H1 (cell line): Measurements from ENCODE around the gene LRRC56. TPM values are rescaled to one million over a fixed set of nuclear protein-coding genes. Genes with fewer than 3 reads are reported as not detected.

ENCODE experiments used
- CTCF ChIA-PET: fragments of 300-600 bp; sonication (Branson Sonifier 250); formaldehyde crosslinking; loops from one replicate; lab custom pipeline; 2021; ENCODE audit not compliant: partially characterized antibody; lab: Charles Lee
- POLR2A ChIA-PET: fragments of 300-600 bp; sonication (Branson Sonifier 250); formaldehyde crosslinking; loops from one replicate; lab custom pipeline; 2021; ENCODE audit warnings: inconsistent platforms; ENCODE audit not compliant: partially characterized antibody; lab: Charles Lee
- DNase-seq, 2 experiments: peaks; one replicate each; pipeline versions ENCODE4 v3.0.0 to v3.0.0-alpha.2; 2010 to 2022; ENCODE audit warnings: low spot score in 2 of 2, low read depth in 1 of 2, mixed read lengths in 1 of 2
- FAIRE-seq: peaks from 2 replicates; lab custom pipeline; 2011; peaks lifted over from hg19 to GRCh38; lab: Jason Lieb, UNC
- H2AFZ ChIP-seq: 2 replicates; pipeline ENCODE4 v1.8.1; 2012; ENCODE audit warnings: low read length, inconsistent platforms
- H2AK5ac ChIP-seq: 2 replicates; pipeline ENCODE4 v1.6.1; 2013; ENCODE audit warnings: low read depth, low read length
- H2BK120ac ChIP-seq: replicated peaks from 2 replicates; pipeline ENCODE3; 2013; ENCODE audit warnings: low read depth, low read length, inconsistent platforms
- H2BK12ac ChIP-seq: 2 replicates; pipeline ENCODE4 v1.6.1; 2013; ENCODE audit warnings: low read depth, low read length
- H2BK15ac ChIP-seq: 2 replicates; pipeline ENCODE4 v1.6.1; 2013; ENCODE audit warnings: low read length
- H2BK20ac ChIP-seq: 2 replicates; pipeline ENCODE4 v1.6.1; 2013; ENCODE audit warnings: low read length
- H2BK5ac ChIP-seq: 2 replicates; pipeline ENCODE4 v1.6.1; 2013; ENCODE audit warnings: low read depth, low read length
- H3K14ac ChIP-seq: 2 replicates; pipeline ENCODE4 v1.6.1; 2013; ENCODE audit warnings: inconsistent platforms; ENCODE audit not compliant: insufficient read length
- H3K18ac ChIP-seq: 2 replicates; pipeline ENCODE4 v1.6.1; 2013; ENCODE audit warnings: low read length; ENCODE audit errors: extremely low read depth
- H3K23ac ChIP-seq: 2 replicates; pipeline ENCODE4 v1.6.1; 2013; ENCODE audit warnings: inconsistent platforms; ENCODE audit not compliant: insufficient read length
- H3K23me2 ChIP-seq: 2 replicates; pipeline ENCODE4 v1.6.1; 2013; ENCODE audit warnings: low read depth, low read length
- H3K27ac ChIP-seq: 2 replicates; pipeline ENCODE4 v1.6.1; 2011; ENCODE audit warnings: low read depth, low read length, inconsistent platforms
- H3K27me3 ChIP-seq, 4 experiments: replicated peaks in 1 of 4; 1 replicate in 1 of 4; 2 replicates in 3 of 4; pipeline versions ENCODE4 v1.6.1 to v1.8.1; 2011 to 2013; ENCODE audit warnings: low read length in 3 of 4, mild to moderate bottlenecking in 3 of 4, inconsistent platforms in 2 of 4, mixed read lengths in 2 of 4, moderate library complexity in 1 of 4; ENCODE audit not compliant: control insufficient read depth in 3 of 4, insufficient read depth in 3 of 4; ENCODE audit errors: extremely low read depth in 1 of 4
- H3K36me3 ChIP-seq, 4 experiments: 2 replicates each; pipeline versions ENCODE4 v1.6.1 to v1.8.1; 2011 to 2013; ENCODE audit warnings: mild to moderate bottlenecking in 4 of 4, low read length in 3 of 4, moderate library complexity in 2 of 4, control low read depth in 1 of 4, inconsistent platforms in 1 of 4; ENCODE audit not compliant: insufficient read depth in 4 of 4, control insufficient read depth in 2 of 4
- H3K4ac ChIP-seq: replicated peaks from 2 replicates; pipeline ENCODE3; 2013; ENCODE audit warnings: low read length, low read depth, mixed read lengths, inconsistent platforms; ENCODE audit not compliant: insufficient read length
- H3K4me1 ChIP-seq, 4 experiments: replicated peaks in 1 of 4; 1 replicate in 1 of 4; 2 replicates in 3 of 4; pipeline versions ENCODE4 v1.6.1 to v1.8.1; 2011 to 2013; ENCODE audit warnings: low read length in 3 of 4, inconsistent platforms in 2 of 4, mixed read lengths in 1 of 4; ENCODE audit not compliant: insufficient read depth in 4 of 4, control insufficient read depth in 3 of 4
- H3K4me2 ChIP-seq, 2 experiments: 2 replicates each; pipeline versions ENCODE4 v1.6.1 to v1.8.1; 2011 to 2013; ENCODE audit warnings: low read depth in 2 of 2, low read length in 2 of 2, control low read depth in 1 of 2, inconsistent platforms in 1 of 2, mild to moderate bottlenecking in 1 of 2; ENCODE audit not compliant: insufficient read depth in 1 of 2
- H3K4me3 ChIP-seq, 4 experiments: fragments of 200-600, 300-600 bp in 1 of 4; sonication (generic), shearing (Covaris generic), sonication (Bioruptor Twin) in 1 of 4; 2 replicates each; pipeline versions ENCODE4 v1.5.1 to v1.8.1; 2011 to 2016; ENCODE audit warnings: low read length in 4 of 4, low read depth in 3 of 4, control low read depth in 2 of 4, inconsistent platforms in 2 of 4, mild to moderate bottlenecking in 2 of 4, mixed read lengths in 1 of 4, moderate library complexity in 1 of 4; ENCODE audit not compliant: insufficient read depth in 2 of 4; ENCODE audit errors: extremely low read depth in 1 of 4
- H3K56ac ChIP-seq: replicated peaks from 2 replicates; pipeline ENCODE3; 2013; ENCODE audit warnings: low read depth, mild to moderate bottlenecking, mixed read lengths, low read length, inconsistent platforms; ENCODE audit not compliant: insufficient read length
- H3K79me1 ChIP-seq: 2 replicates; pipeline ENCODE4 v1.6.1; 2013; ENCODE audit warnings: low read depth, low read length, control low read depth
- H3K79me2 ChIP-seq, 2 experiments: 2 replicates each; pipeline versions ENCODE4 v1.6.1 to v1.8.1; 2012 to 2013; ENCODE audit warnings: low read length in 2 of 2, mild to moderate bottlenecking in 2 of 2, inconsistent platforms in 1 of 2; ENCODE audit not compliant: insufficient read depth in 2 of 2, control insufficient read depth in 1 of 2
- H3K9ac ChIP-seq, 4 experiments: replicated peaks in 1 of 4; 1 replicate in 1 of 4; 2 replicates in 3 of 4; pipeline versions ENCODE4 v1.6.1 to v1.8.1; 2011 to 2013; ENCODE audit warnings: low read depth in 3 of 4, low read length in 3 of 4, control low read depth in 2 of 4, mild to moderate bottlenecking in 2 of 4, moderate library complexity in 2 of 4, inconsistent platforms in 1 of 4; ENCODE audit errors: extremely low read depth in 1 of 4
- H3K9me3 ChIP-seq, 2 experiments: 2 replicates each; pipeline versions ENCODE4 v1.6.1 to v1.8.1; 2012 to 2013; ENCODE audit warnings: mild to moderate bottlenecking in 2 of 2, moderate library complexity in 2 of 2, control low read depth in 1 of 2, inconsistent platforms in 1 of 2, low read depth in 1 of 2, low read length in 1 of 2, mixed read lengths in 1 of 2; ENCODE audit not compliant: insufficient read depth in 2 of 2
- H4K20me1 ChIP-seq, 2 experiments: replicated peaks in 1 of 2; 2 replicates each; pipeline versions ENCODE3 to v1.8.1; 2011 to 2013; ENCODE audit warnings: inconsistent platforms in 2 of 2, low read length in 2 of 2, mild to moderate bottlenecking in 1 of 2; ENCODE audit not compliant: insufficient read depth in 2 of 2, control insufficient read depth in 1 of 2
- H4K5ac ChIP-seq: 2 replicates; pipeline ENCODE4 v1.6.1; 2013; ENCODE audit warnings: low read length, low read depth, mixed read lengths, inconsistent platforms; ENCODE audit not compliant: insufficient read length
- H4K8ac ChIP-seq: 2 replicates; pipeline ENCODE4 v1.8.0; 2013; ENCODE audit warnings: mild to moderate bottlenecking, moderate library complexity, low read length, inconsistent platforms; ENCODE audit not compliant: insufficient read depth; ENCODE audit errors: extremely low read depth
- H4K91ac ChIP-seq: replicated peaks from 2 replicates; pipeline ENCODE3; 2013; ENCODE audit warnings: low read length, mixed read lengths, inconsistent platforms; ENCODE audit not compliant: insufficient read length
- ATF3 ChIP-seq: IDR thresholded peaks from 2 replicates; pipeline ENCODE4 v1.6.1; 2011; ENCODE audit warnings: low read depth, mild to moderate bottlenecking, low read length; ENCODE audit not compliant: insufficient read depth
- BRCA1 ChIP-seq: IDR thresholded peaks from 2 replicates; pipeline ENCODE4 v1.6.1; 2012; ENCODE audit warnings: low read depth, low read length, improper control_type of control experiment
- CBX5 ChIP-seq: fragments of 300-800, 300-1000 bp; sonication (generic); IDR thresholded peaks from 2 replicates; pipeline ENCODE4 v1.7.1; 2016; ENCODE audit warnings: antibody characterized with exemption, low read length, low read depth
- CREB1 ChIP-seq: IDR thresholded peaks from 2 replicates; pipeline ENCODE4 v1.6.1; 2012; ENCODE audit warnings: inconsistent platforms
- EGR1 ChIP-seq: IDR thresholded peaks from 2 replicates; pipeline ENCODE4 v1.6.1; 2011; ENCODE audit warnings: low read depth, low read length, borderline replicate concordance
- JUN ChIP-seq: IDR thresholded peaks from 2 replicates; pipeline ENCODE4 v1.6.1; 2011; ENCODE audit warnings: low read depth, mild to moderate bottlenecking, improper control_type of control experiment, low read length
- KDM1A ChIP-seq: fragments of 200-600, 300-600 bp; sonication (generic); IDR thresholded peaks from 2 replicates; pipeline ENCODE4 v1.7.1; 2016; ENCODE audit warnings: mild to moderate bottlenecking, low read length, borderline replicate concordance
- NRF1 ChIP-seq: IDR thresholded peaks from 2 replicates; pipeline ENCODE4 v1.6.1; 2011; ENCODE audit warnings: mild to moderate bottlenecking, low read depth, low read length, improper control_type of control experiment
- POLR2A ChIP-seq, 2 experiments: IDR thresholded peaks; 1 replicate in 1 of 2; 2 replicates in 1 of 2; pipeline ENCODE4 v1.6.1; 2011; ENCODE audit warnings: low read depth in 2 of 2, low read length in 2 of 2, mild to moderate bottlenecking in 2 of 2; ENCODE audit errors: control extremely low read depth in 1 of 2
- POU5F1 ChIP-seq: IDR thresholded peaks from 2 replicates; pipeline ENCODE4 v1.6.1; 2011; ENCODE audit warnings: low read depth, mild to moderate bottlenecking, low read length, moderate library complexity
- RBBP5 ChIP-seq: IDR thresholded peaks from 2 replicates; pipeline ENCODE4 v1.7.1; 2012; ENCODE audit warnings: low read depth, mild to moderate bottlenecking, inconsistent platforms, low read length, moderate library complexity, borderline replicate concordance
- SIRT6 ChIP-seq: IDR thresholded peaks from one replicate; pipeline ENCODE4 v1.7.1; 2012; ENCODE audit warnings: low read length, inconsistent platforms
- TCF12 ChIP-seq: IDR thresholded peaks from 2 replicates; pipeline ENCODE4 v1.6.1; 2011; ENCODE audit warnings: low read depth, mild to moderate bottlenecking, low read length
- WGBS, 2 experiments: shearing (Covaris generic) in 1 of 2; methylation state at CpG; one replicate each; pipeline versions ENCODE4 v1.1.6 to v1.1.7; 2013 to 2015; ENCODE audit warnings: low lambda C conversion rate in 2 of 2, mixed read lengths in 2 of 2, inconsistent platforms in 1 of 2, low coverage in 1 of 2, missing lambda C conversion rate in 1 of 2; ENCODE audit not compliant: insufficient replicate concordance in 2 of 2, insufficient coverage in 1 of 2, insufficient read length in 1 of 2; ENCODE audit errors: extremely low coverage in 1 of 2, missing lambda C conversion rate in 1 of 2; 5-methylcytosine and 5-hydroxymethylcytosine counted together
- polyA plus RNA-seq, 7 experiments: library from polyadenylated mRNA; depleted of rRNA in 3 of 7; stranded (reverse) in 5 of 7; unstranded in 2 of 7; fragments of >200 nt in 5 of 7; fragments of 200-250 nt in 2 of 7; gene quantifications; 1 replicate in 5 of 7; 2 replicates in 1 of 7; 4 replicates in 1 of 7; pipeline versions ENCODE4 v1.2.1 to v1.2.3, GENCODE V29; 2011 to 2013; ENCODE audit warnings: missing spikeins in 2 of 7, mixed read lengths in 2 of 7
- total RNA-seq: library from RNA; stranded (reverse); fragmentation: NEBNext Ultra II Directional; extraction: Animal tissue kit (Norgen Biotek cat#: 25700); gene quantifications from 2 replicates; pipeline ENCODE4 v1.2.1, GENCODE V29; 2021
- TF ChIP-seq, protein P1 (sequence below): IDR thresholded peaks from 2 replicates; pipeline ENCODE4 v1.6.1; 2012; ENCODE audit warnings: inconsistent platforms

The LRRC56 gene
- total and polyA plus RNA-seq, 2 of the 8 experiments (the other 6 are each of a cell fraction or from before 2014, with no cell fraction given) = 0.94 to 1.9 TPM

- Histone ChIP-seq H3K4me3 (no peak overlapping the region), H3K4ac (no peak overlapping the region), H2AK5ac (no peak overlapping the region), H3K4me2 (no peak overlapping the region), H2BK20ac (no peak overlapping the region), H3K4me1 (no peaks in the 10 kb centered on the region), H2BK5ac (no peak overlapping the region), H2AFZ (no peak overlapping the region), H4K5ac (no peak overlapping the region), H3K18ac (no peak overlapping the region), H4K8ac (no peak overlapping the region), H3K36me3 (peaks cover 2 to 20% (median 5%) of the 10 kb centered on the region in 4 experiments; a peak in 4 of 8 replicates), H4K20me1 (peaks cover 3 to 9% of the 10 kb centered on the region in 2 experiments), H3K79me2 (no peaks in the 10 kb centered on the region; a peak in 1 of 4 replicates), H3K23ac (no peak overlapping the region), H3K56ac (no peak overlapping the region), H3K79me1 (peaks cover 4% of the 10 kb centered on the region; the same call in 1 of the 2 replicates), H3K9me3 (no peaks in the 10 kb centered on the region), H3K27ac (no peak overlapping the region), H3K23me2 (no peaks in the 10 kb centered on the region), H4K91ac (no peak overlapping the region), H2BK15ac (no peak overlapping the region), H2BK12ac (no peak overlapping the region), H3K14ac (no peak overlapping the region), H3K27me3 (no peaks in the 10 kb centered on the region), H2BK120ac (no peak overlapping the region), H3K9ac (no peak overlapping the region)
- POLR2A ChIA-PET = interaction anchor here (1.0 to 1.1 kb wide), 3 partner anchors 9 to 18 kb away, joined by 3 to 6 read pairs (median 3); no protein-coding TSS in a partner anchor
- CTCF ChIA-PET = interaction anchor here (0.9 kb wide), 2 partner anchors 18 to 76 kb away, joined by 3 read pairs; partner anchors contain the start of gene SIGIRR
- DNase-seq (no peak), FAIRE-seq (no peak)
- 92% methylated on average over 15 of the region's 15 CpGs; no CpG with 5 or more reads in 1 of the 2 experiments for WGBS, 2 experiments
- no peak for TF ChIP-seq CBX5
- no peak for TF ChIP-seq RBBP5
- TF ChIP-seq EGR1 = no peak
- no peak for TF ChIP-seq NRF1
- no peak for TF ChIP-seq KDM1A
- TF ChIP-seq POU5F1 = no peak
- TF ChIP-seq CREB1 = no peak
- TF ChIP-seq POLR2A (IDR thresholded peaks at IDR 0.05; ENCODE audit: control extremely low read depth in 1 of 2, low read depth in 2 of 2, low read length in 2 of 2) = no peak
- no peak for TF ChIP-seq BRCA1
- no peak for TF ChIP-seq ATF3
- TF ChIP-seq JUN = no peak
- TF ChIP-seq, protein P1, sequence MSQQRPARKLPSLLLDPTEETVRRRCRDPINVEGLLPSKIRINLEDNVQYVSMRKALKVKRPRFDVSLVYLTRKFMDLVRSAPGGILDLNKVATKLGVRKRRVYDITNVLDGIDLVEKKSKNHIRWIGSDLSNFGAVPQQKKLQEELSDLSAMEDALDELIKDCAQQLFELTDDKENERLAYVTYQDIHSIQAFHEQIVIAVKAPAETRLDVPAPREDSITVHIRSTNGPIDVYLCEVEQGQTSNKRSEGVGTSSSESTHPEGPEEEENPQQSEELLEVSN = no peak
- TF ChIP-seq SIRT6 = no peak
- TF ChIP-seq TCF12 = no peak
These were observed 46.4 kb upstream of the LRRC56 start for GRCh38 chr11:490930-491260.
